ENCODE measurements around the gene HSD3B7. TPM values are rescaled to one million over a fixed set of nuclear protein-coding genes. Genes with fewer than 3 reads are reported as not detected.

Gene HSD3B7
- total RNA-seq, 1 experiment from 2014 or later, result 5.5 TPM

GRCh38 chr16:31004658-31005057, 19.7 kb downstream of the HSD3B7 start:
- Histone ChIP-seq H3K4me2 (ENCODE audit: insufficient read depth, insufficient read length, low read length) (no peak overlapping the region), H3K9ac (ENCODE audit: extremely low read depth, insufficient read length, low read length) (no peak overlapping the region), H2BK5ac (ENCODE audit: insufficient read length, low read length) (no peak overlapping the region), H3K56ac (ENCODE audit: insufficient read length, low read depth, low read length) (no peak overlapping the region), H4K8ac (replicated peaks; ENCODE audit: insufficient read length, low read depth, low read length) (no peak overlapping the region), H3K9me3 (ENCODE audit: control insufficient read depth, low read depth, low read length) (no peaks in the 10 kb centered on the region), H2AFZ (ENCODE audit: low read length) (no peak overlapping the region), H4K91ac (ENCODE audit: insufficient read length, low read depth, low read length) (no peak overlapping the region), H4K20me1 (ENCODE audit: control insufficient read depth, insufficient read depth, insufficient read length) (no peaks in the 10 kb centered on the region), H3K4me1 (ENCODE audit: insufficient read depth, low read length) (peaks cover 3% of the 10 kb centered on the region; the same call in 1 of the 2 replicates), H2BK15ac (ENCODE audit: low read depth, low read length) (no peak overlapping the region), H3K27me3 (ENCODE audit: insufficient read depth, low read length) (no peaks in the 10 kb centered on the region), H3K18ac (ENCODE audit: insufficient read length, low read depth, low read length) (no peak overlapping the region), H2BK120ac (ENCODE audit: low read depth, low read length, poor library complexity, severe bottlenecking) (no peak overlapping the region), H3K23ac (ENCODE audit: insufficient read length, low read depth, low read length) (no peak overlapping the region), H3K27ac (ENCODE audit: insufficient read length, low read depth, low read length) (no peak overlapping the region), H3T11ph (ENCODE audit: low read length) (no peak overlapping the region), H4K5ac (ENCODE audit: insufficient read length, low read depth, low read length) (no peak overlapping the region), H2BK12ac (ENCODE audit: insufficient read length, low read depth, low read length) (no peak overlapping the region), H3K79me2 (ENCODE audit: insufficient read depth, low read length) (no peaks in the 10 kb centered on the region; the same call in 1 of the 2 replicates), H2BK20ac (ENCODE audit: low read depth, low read length, poor library complexity, severe bottlenecking) (no peak overlapping the region), H3K14ac (ENCODE audit: insufficient read depth, low read length) (no peak overlapping the region), H3K79me1 (ENCODE audit: insufficient read depth, low read depth, low read length, poor library complexity, severe bottlenecking) (no peaks in the 10 kb centered on the region), H3K4ac (ENCODE audit: low read depth, low read length) (no peak overlapping the region), H2AK5ac (ENCODE audit: insufficient read length, low read length) (no peak overlapping the region), H3K23me2 (ENCODE audit: insufficient read length, low read depth, low read length, poor library complexity, severe bottlenecking) (peaks cover under 1% of the 10 kb centered on the region)
- H3K27ac Mint-ChIP-seq, result no peak overlapping the region
- no CpG with 5 or more reads among the region's 2 CpGs for WGBS (ENCODE audit: extremely low coverage, insufficient read length, low lambda C conversion rate)
- TF ChIP-seq CTCF (conservative IDR thresholded peaks at IDR 0.05), result no peak
- 0 out of 7 replicates have a peak, but pooled peaks cover 0 to 3% (median 0%) of the 10 kb centered on the region in 3 experiments for H3K36me3 Mint-ChIP-seq (ENCODE audit: insufficient read depth in 1 of 3, low read depth in 3 of 3)
- H3K9me3 Mint-ChIP-seq, result no peaks in the 10 kb centered on the region; a peak in 1 of 5 replicates
- H3K4me3 Mint-ChIP-seq, result no peak overlapping the region
- no peaks in the 10 kb centered on the region; the same call in 1 of the 2 replicates for H3K27me3 Mint-ChIP-seq (ENCODE audit: low read depth)
- peaks cover 24 to 38% of the 10 kb centered on the region in 2 experiments for H3K4me1 Mint-ChIP-seq
- no peak for DNase-seq
